UCSD-AML1 (cell line): ENCODE results near the gene ARHGAP32.

Source experiments
- DNase-seq: peaks from one replicate; lab custom pipeline; 2025; ENCODE audit not compliant: unreplicated experiment; lab: John Stamatoyannopoulos, UW

Gene ARHGAP32

DNA sequence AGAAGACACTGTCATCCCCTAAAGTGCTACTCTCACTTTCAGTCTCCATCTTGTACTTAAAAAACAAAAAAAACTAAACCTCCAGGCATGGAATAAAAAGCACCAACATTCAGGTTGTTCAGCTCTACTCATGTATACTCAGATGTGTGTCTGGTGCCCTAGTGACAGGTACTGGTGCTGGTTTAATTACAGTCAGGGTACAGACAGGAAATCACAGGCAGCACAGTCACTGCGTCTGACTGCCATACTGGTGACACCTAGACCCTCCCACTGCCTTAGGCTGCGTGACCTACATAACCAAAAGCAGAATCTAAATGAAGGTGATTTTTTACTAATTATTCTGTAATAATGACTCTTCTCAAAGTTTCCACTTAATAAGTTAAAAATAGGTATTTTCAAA, at the start of gene ARHGAP32:
Gene ARHGAP32 (minus strand): TSS at position 176 of the 400 bp plus-strand sequence. CDS start 127 bp downstream, at position 49.
- DNase-seq = no peak

GRCh38 chr11:129239207-129239606, 47.1 kb upstream of the ARHGAP32 start:
- no peak for DNase-seq

GRCh38 chr11:129237880-129238638, 45.9 kb upstream of the ARHGAP32 start:
- DNase-seq = no peak

DNA sequence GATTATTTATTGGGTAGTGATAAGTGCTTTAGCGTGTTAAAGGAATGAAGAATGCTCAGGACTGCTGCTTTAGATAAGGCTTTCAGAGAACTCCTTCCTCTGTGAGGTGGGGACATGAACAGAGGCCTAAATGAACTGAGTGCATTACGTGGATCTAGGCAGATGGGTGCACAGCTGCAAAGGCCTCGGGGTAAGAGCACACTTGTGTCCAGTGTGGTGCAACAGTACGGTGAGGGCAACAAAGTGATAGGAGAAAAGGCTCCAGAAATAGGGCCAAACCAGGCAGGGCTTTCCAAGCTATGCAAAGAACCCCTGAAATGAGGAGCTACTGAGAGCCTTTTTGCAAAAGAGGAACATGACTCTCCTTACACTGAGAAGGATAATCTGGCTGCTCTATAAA, 45.3 kb upstream of the ARHGAP32 start:
- DNase-seq = no peak

DNA sequence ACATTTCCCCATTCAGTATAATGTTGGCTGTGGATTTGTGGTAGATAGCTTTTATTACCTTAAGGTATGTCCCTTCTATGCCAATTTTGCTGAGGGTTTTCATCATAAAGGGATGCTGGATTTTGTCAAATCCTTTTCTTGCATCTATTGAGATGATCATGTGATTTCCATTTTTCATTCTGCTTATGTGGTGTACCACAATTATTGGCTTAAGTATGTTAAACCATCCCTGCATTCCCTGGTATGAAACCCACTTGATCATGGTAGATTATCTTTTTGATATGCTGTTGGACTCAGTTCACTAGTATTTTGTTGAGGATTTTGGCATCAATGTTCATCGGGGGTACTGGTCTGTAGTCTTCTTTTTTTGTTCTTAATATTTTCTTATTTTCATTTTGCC, 44.7 kb upstream of the ARHGAP32 start:
- DNase-seq = no peak

DNA sequence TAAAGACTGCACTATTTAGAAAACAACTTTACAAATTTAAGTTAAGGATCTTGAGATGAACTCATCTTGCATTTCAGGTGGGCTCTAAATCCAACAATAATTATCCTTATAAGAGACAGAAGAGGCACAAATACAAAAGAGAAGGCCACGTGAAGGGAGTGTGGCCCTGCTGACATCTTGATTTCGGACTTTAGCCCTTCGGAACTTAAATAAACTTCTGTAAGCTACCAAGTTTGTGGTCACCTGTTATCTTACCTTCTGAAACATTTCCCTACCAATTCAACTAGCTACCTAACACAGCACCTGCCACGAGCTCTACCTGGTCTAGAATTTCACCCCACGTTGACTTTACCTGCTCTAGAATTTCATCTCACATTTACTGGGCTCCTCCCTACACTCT, 42.9 kb upstream of the ARHGAP32 start:
- no peak for DNase-seq

- no peak for DNase-seq
These were observed 37.9 kb upstream of the ARHGAP32 start for GRCh38 chr11:129230006-129230405.

DNA sequence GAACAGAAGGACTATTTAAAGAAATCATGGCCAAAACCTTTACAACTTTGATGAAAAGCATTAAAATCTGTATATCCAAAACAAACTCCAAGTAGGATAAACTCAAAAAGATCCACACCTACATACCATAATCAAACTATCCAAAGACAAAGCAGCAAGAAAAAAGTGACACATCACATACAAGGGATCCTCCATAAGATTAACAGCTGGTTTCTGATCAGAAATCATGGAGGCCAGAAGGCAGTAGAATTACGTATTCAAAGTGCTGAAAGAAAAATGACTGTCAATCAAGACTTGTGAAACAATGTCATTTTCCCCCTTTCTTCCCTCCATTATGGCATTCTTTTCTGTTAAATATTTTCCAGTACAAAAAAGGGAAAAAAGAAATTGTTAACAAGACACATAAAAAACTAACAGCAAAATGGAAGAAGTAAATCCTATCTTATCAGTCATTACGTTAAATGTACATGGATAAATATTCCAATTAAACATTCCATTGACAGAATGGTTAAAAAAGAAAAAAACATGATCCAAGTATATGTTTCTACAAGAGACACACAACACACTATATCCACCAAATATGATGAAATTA, 34.2 kb upstream of the ARHGAP32 start:
- no peak for DNase-seq

- no peak for DNase-seq
These were observed 33.1 kb upstream of the ARHGAP32 start for GRCh38 chr11:129225190-129225589.

DNA sequence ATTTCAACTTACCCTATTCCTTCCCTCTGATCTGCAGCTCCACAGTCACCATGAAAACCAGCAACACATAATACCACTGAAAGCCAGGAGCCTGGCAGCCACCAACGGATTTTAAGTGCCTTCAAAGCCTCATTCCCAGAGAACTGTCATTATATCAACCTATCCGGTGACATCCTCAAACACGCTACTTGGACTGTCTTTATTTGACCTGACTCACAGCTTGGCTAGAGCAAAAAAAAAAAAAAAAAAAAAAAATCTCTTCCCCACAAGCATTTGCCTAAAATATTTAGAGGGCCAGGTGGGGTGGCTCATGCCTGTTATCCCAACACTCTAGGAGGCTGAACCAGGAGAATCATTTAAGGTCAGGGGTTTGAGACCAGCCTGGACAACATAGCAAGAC, 32.4 kb upstream of the ARHGAP32 start:
- DNase-seq = no peak

DNA sequence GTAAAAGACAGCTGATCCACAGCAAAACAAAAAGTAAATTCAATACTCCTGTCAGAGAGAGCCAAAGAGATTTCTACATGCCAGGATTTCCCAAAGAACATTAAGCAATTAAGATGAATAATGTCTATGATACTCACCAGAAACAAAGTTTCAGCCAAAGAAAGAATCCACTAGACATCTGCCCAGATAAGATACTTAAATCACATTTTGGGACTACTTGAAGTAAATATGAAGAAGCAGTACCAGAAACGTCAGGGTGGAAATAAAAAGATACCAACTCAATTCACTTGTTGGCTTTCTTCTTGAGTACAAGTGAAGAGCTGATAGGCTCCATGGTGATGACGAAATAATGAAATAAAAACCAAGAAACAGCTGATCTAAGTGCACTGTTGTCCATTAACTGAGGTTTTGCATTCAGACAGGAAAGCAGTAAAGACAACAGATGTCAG, 31.6 kb upstream of the ARHGAP32 start:
- DNase-seq = no peak

- no peak for DNase-seq
These were observed 31.1 kb upstream of the ARHGAP32 start for GRCh38 chr11:129223260-129223659.

- DNase-seq = no peak
These were observed 30.0 kb upstream of the ARHGAP32 start for GRCh38 chr11:129222158-129222557.

DNA sequence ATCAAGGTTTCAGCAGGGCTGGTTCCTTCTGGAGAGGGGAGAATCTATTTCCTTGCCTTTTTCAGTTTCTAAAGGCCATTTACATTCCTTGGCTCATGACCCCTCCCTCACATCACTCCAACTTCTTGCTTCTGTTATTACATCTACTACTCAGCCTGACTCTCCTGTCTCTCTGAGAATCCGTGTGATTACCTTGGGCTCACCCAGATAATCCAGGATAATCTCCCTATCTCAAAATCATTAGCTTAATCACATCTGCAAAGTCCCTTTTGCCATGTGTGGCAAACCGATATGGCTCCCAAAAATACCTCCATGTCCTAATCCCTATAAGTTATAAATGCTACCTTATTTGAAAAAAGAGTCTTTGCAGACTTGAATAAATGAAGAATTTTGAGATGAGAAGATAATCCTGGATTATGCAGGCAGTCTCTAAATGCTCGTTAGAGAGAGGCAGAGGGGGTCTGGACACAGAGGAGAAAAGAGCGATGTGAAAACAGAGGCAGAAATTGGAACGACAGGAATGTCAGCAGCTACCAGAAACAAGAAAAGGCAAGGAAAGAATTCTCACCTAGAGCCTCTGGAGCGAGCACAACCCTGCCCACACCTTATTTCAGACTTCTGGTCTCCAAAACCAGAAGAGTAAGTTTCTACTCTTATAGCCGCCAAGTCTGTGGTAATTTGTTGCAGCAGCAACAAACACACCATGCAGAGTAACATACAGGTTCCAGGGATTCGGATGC, 23.6 kb upstream of the ARHGAP32 start:
- no peak for DNase-seq

DNA sequence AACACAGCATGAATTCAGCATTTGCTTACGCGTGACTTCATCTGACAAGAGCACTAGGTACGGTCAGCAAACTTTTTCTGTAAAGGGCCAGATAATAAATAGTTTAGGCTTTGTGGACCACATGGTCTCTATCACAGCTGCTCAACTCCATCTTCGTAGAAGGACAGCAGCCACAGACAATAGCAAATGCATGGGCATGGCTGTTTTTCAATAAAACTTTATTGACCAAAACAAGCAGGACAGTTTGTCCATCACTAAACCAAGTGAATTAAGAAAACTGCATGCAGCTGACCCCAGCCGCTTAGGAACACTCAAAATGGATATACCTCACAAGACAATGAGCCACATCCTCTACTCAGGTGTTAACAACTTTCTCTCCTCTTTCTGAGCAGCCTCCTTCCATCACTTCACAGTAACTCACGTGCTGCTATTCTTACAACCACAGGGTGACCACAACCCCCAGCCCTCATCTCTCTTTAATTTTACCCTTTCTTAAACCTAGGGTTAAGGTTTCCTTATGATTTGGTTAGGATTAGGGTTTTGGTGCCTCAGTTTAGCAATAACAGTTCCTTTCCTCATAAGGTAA, 22.7 kb upstream of the ARHGAP32 start:
- no peak for DNase-seq

GRCh38 chr11:129213261-129213660, 21.1 kb upstream of the ARHGAP32 start:
- no peak for DNase-seq

- no peak for DNase-seq
These were observed 19.3 kb upstream of the ARHGAP32 start for GRCh38 chr11:129211397-129211796.

GRCh38 chr11:129210831-129211181, 18.7 kb upstream of the ARHGAP32 start:
- no peak for DNase-seq

GRCh38 chr11:129209891-129210830, 18.0 kb upstream of the ARHGAP32 start:
- no peak for DNase-seq

- DNase-seq = no peak
These were observed 16.7 kb upstream of the ARHGAP32 start for GRCh38 chr11:129208863-129209262.
